DOHH2 (cell line): ENCODE data around the gene RPL28.

Experiments
- EZH2phosphoT487 ChIP-seq: fragments of 200-600 bp; sonication (generic); IDR thresholded peaks from 2 replicates; pipeline ENCODE4 v1.6.1; 2017; ENCODE audit warnings: borderline replicate concordance, mild to moderate bottlenecking, antibody characterized with exemption, low read length, moderate library complexity, mixed read lengths
- TF ChIP-seq, protein P1 (sequence below): fragments of 200-600 bp; sonication (generic); IDR thresholded peaks from one replicate; pipeline ENCODE4 v1.5.1; 2014; ENCODE audit warnings: antibody characterized with exemption, mild to moderate bottlenecking, low read depth, low read length; ENCODE audit not compliant: poor library complexity, severe bottlenecking

- TF ChIP-seq, protein P1, sequence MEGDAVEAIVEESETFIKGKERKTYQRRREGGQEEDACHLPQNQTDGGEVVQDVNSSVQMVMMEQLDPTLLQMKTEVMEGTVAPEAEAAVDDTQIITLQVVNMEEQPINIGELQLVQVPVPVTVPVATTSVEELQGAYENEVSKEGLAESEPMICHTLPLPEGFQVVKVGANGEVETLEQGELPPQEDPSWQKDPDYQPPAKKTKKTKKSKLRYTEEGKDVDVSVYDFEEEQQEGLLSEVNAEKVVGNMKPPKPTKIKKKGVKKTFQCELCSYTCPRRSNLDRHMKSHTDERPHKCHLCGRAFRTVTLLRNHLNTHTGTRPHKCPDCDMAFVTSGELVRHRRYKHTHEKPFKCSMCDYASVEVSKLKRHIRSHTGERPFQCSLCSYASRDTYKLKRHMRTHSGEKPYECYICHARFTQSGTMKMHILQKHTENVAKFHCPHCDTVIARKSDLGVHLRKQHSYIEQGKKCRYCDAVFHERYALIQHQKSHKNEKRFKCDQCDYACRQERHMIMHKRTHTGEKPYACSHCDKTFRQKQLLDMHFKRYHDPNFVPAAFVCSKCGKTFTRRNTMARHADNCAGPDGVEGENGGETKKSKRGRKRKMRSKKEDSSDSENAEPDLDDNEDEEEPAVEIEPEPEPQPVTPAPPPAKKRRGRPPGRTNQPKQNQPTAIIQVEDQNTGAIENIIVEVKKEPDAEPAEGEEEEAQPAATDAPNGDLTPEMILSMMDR, result no peak
- TF ChIP-seq EZH2phosphoT487, result no peak
These were observed 38.8 kb downstream of the RPL28 start for GRCh38 chr19:55424518-55424917.
